PC-9 (cell line): Measurements from ENCODE around the gene SLX9. TPM values are rescaled to one million over a fixed set of nuclear protein-coding genes. Genes with fewer than 3 reads are reported as not detected.

Source experiments
- BruUV-seq: library from RNA; stranded (reverse); fragments of 400-500 nt; replicated peaks from 2 replicates; lab custom pipeline; 2021; lab: Mats Ljungman, UMichigan
- CTCF ChIA-PET: fragments of 300-600 bp; sonication (Branson Sonifier 250); formaldehyde crosslinking; loops from one replicate; lab custom pipeline; 2022; ENCODE audit warnings: antibody characterized with exemption; lab: Charles Lee
- POLR2A ChIA-PET: fragments of 300-600 bp; sonication (Branson Sonifier 250); formaldehyde crosslinking; loops from one replicate; lab custom pipeline; 2022; ENCODE audit warnings: antibody characterized with exemption; ENCODE audit not compliant: unreplicated experiment; lab: Charles Lee
- DNase-seq, 2 experiments: peaks; one replicate each; pipeline versions ENCODE4 v3.0.0 to v3.0.0-alpha.2; 2015 to 2022; ENCODE audit warnings: mixed read lengths in 1 of 2
- H2AFZ ChIP-seq: fragments of 200-600 bp; sonication (generic); 2 replicates; pipeline ENCODE4 v1.8.1; 2017; ENCODE audit warnings: antibody characterized with exemption
- H3F3A ChIP-seq: fragments of 200-600 bp; sonication (generic); 2 replicates; pipeline ENCODE4 v1.8.1; 2017; ENCODE audit warnings: antibody characterized with exemption, mild to moderate bottlenecking, low read depth; ENCODE audit not compliant: insufficient read depth
- H3K27ac ChIP-seq: fragments of 200-600 bp; sonication (generic); 2 replicates; pipeline ENCODE4 v1.6.1; 2016; ENCODE audit warnings: mixed run types
- H3K27me3 ChIP-seq: fragments of 200-600 bp; sonication (generic); 2 replicates; pipeline ENCODE4 v1.6.1; 2016; ENCODE audit warnings: low read depth, mixed run types; ENCODE audit not compliant: insufficient read depth
- H3K36me3 ChIP-seq: fragments of 200-600 bp; sonication (generic); 2 replicates; pipeline ENCODE4 v1.6.1; 2016; ENCODE audit warnings: low read depth, mixed run types
- H3K4me1 ChIP-seq: fragments of 200-600 bp; sonication (generic); replicated peaks from 2 replicates; pipeline ENCODE4 v1.6.1; 2016; ENCODE audit warnings: mixed run types; ENCODE audit not compliant: insufficient read depth
- H3K4me2 ChIP-seq: fragments of 200-600 bp; sonication (generic); 2 replicates; pipeline ENCODE4 v1.6.1; 2017; ENCODE audit warnings: mixed run types
- H3K4me3 ChIP-seq: fragments of 200-600 bp; sonication (generic); 2 replicates; pipeline ENCODE4 v1.6.1; 2016; ENCODE audit warnings: mixed run types
- H3K79me2 ChIP-seq: fragments of 200-600 bp; sonication (generic); 2 replicates; pipeline ENCODE4 v1.6.1; 2017; ENCODE audit warnings: low read depth, mixed run types
- H3K9me2 ChIP-seq: fragments of 200-600 bp; sonication (generic); 2 replicates; pipeline ENCODE4 v1.8.1; 2017; ENCODE audit warnings: mild to moderate bottlenecking; ENCODE audit not compliant: insufficient read depth
- H3K9me3 ChIP-seq: fragments of 200-600 bp; sonication (generic); 2 replicates; pipeline ENCODE4 v1.8.1; 2016; ENCODE audit warnings: low read depth; ENCODE audit not compliant: insufficient read depth
- H4K20me1 ChIP-seq: fragments of 200-600 bp; sonication (generic); 2 replicates; pipeline ENCODE4 v1.8.1; 2017; ENCODE audit not compliant: insufficient read depth
- CTCF ChIP-seq: fragments of 200-600 bp; sonication (generic); conservative IDR thresholded peaks from 2 replicates; pipeline ENCODE4 v1.6.1; 2017; ENCODE audit warnings: mixed run types, antibody characterized with exemption, mild to moderate bottlenecking, moderate library complexity
- EZH2 ChIP-seq: fragments of 200-600 bp; sonication (generic); IDR thresholded peaks from 2 replicates; pipeline ENCODE4 v1.8.0; 2017; ENCODE audit warnings: antibody characterized with exemption, low read depth
- intact Hi-C: fragments of 100-400 bp; cut with micrococcal nuclease; formaldehyde crosslinking; loops from one replicate; pipeline ENCODE4 v1.10.0; 2022; ENCODE audit not compliant: unreplicated experiment
- total RNA-seq: library from RNA; stranded (reverse); gene quantifications from 2 replicates; pipeline ENCODE4 v1.2.3, GENCODE V29; 2021

The SLX9 gene
- total RNA-seq, 1 experiment from 2014 or later = 22.8 TPM

GRCh38 chr21:44898011-44898488, 41.8 kb upstream of the SLX9 start:
- POLR2A ChIA-PET = no interaction called here

GRCh38 chr21:44898851-44899767, 40.7 kb upstream of the SLX9 start:
- Histone ChIP-seq H2AFZ (no peak overlapping the region), H3K9me3 (no peaks in the 10 kb centered on the region), H3K36me3 (no peaks in the 10 kb centered on the region), H4K20me1 (no peaks in the 10 kb centered on the region), H3F3A (peaks cover 10% of the 10 kb centered on the region), H3K27me3 (no peaks in the 10 kb centered on the region), H3K4me2 (no peak overlapping the region), H3K9me2 (no peaks in the 10 kb centered on the region), H3K4me1 (no peaks in the 10 kb centered on the region), H3K27ac (no peak overlapping the region), H3K79me2 (no peaks in the 10 kb centered on the region), H3K4me3 (no peak overlapping the region)
- TF ChIP-seq EZH2 = no peak
- no peak for TF ChIP-seq CTCF
- POLR2A ChIA-PET = no interaction called here
- BruUV-seq = no TSS peak
- CTCF ChIA-PET = no interaction called here
- no peak for DNase-seq
- intact Hi-C loops = no loop called here

More at GRCh38 chr21:44898011-44898488, 41.8 kb upstream of the SLX9 start:
- H3K27me3 ChIP-seq = no peaks in the 10 kb centered on the region
- H3K79me2 ChIP-seq = no peaks in the 10 kb centered on the region
- peaks cover 10% of the 10 kb centered on the region for H3F3A ChIP-seq
- H3K9me3 ChIP-seq = no peaks in the 10 kb centered on the region
- H3K4me3 ChIP-seq = no peak overlapping the region
- H3K27ac ChIP-seq = no peak overlapping the region
- intact Hi-C loops = no loop called here
- no peak for TF ChIP-seq EZH2
- no peak for TF ChIP-seq CTCF
- BruUV-seq = no TSS peak
- H3K4me2 ChIP-seq = no peak overlapping the region
- no peak overlapping the region for H2AFZ ChIP-seq
- no peaks in the 10 kb centered on the region for H4K20me1 ChIP-seq
- CTCF ChIA-PET = no interaction called here
- DNase-seq = no peak
- no peaks in the 10 kb centered on the region for H3K4me1 ChIP-seq
- H3K36me3 ChIP-seq = no peaks in the 10 kb centered on the region
- H3K9me2 ChIP-seq = no peaks in the 10 kb centered on the region

GRCh38 chr21:44899768-44900558, 39.9 kb upstream of the SLX9 start:
- no peak for TF ChIP-seq CTCF
- TF ChIP-seq EZH2 = no peak
- H3K27me3 ChIP-seq = no peaks in the 10 kb centered on the region
- intact Hi-C loops = no loop called here
- POLR2A ChIA-PET = no interaction called here
- H3K4me2 ChIP-seq = no peak overlapping the region
- H3K9me3 ChIP-seq = no peaks in the 10 kb centered on the region
- no peak overlapping the region for H2AFZ ChIP-seq
- H3K9me2 ChIP-seq = no peaks in the 10 kb centered on the region
- no peaks in the 10 kb centered on the region for H3K36me3 ChIP-seq
- BruUV-seq = no TSS peak
- H3K4me1 ChIP-seq = no peaks in the 10 kb centered on the region
- no peak for DNase-seq
- no peaks in the 10 kb centered on the region for H4K20me1 ChIP-seq
- H3K4me3 ChIP-seq = no peak overlapping the region
- no peaks in the 10 kb centered on the region for H3K79me2 ChIP-seq
- H3K27ac ChIP-seq = no peak overlapping the region
- CTCF ChIA-PET = no interaction called here
- peaks cover 10% of the 10 kb centered on the region for H3F3A ChIP-seq
